Activated CD8-positive, alpha-beta memory T cell treated with anti-CD3 and anti-CD28 coated beads for 1 hour (primary cell): Measurements from ENCODE around the gene CDX1.

Experiments used
- DNase-seq, 2 donors: peaks; one replicate each; pipeline ENCODE4 v3.0.0-alpha.2; 2020; ENCODE audit warnings: low read depth in 1 of 2; ENCODE audit errors: extremely low read depth in 1 of 2

CDX1 gene

GRCh38 chr5:150161242-150162141 is 5.1 kb upstream of the CDX1 start:
- DNase-seq, result peak; percentile 41 to 67

GRCh38 chr5:150162142-150162513 is 4.5 kb upstream of the CDX1 start:
- no peak for DNase-seq

GRCh38 chr5:150163035-150163434 is 3.5 kb upstream of the CDX1 start:
- no peak for DNase-seq

DNA sequence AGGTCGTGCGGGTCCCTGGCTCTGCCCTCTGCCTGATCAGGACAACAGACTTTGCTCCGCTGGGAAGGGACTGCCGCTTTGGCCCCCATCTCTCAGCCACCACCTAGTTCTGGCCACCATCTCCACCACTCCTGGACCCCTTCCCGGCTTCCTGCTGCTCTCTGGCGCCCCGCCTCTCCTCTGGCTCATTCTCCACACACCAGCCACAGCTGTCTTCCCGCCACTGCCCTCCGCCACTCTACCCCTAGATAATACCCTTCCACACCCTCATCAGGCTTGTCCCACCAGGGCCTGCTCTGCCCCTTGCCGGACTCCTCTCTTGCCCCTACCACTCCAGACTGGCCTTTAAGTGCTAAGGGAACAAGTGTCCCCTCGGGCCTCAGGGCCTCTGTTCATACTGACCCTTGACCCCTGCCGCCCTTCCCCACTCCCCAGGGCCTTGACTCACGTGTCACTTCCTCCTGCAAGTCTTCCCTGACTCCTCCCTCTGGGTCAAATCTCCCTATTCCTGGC is 3.0 kb upstream of the CDX1 start:
- no peak for DNase-seq

- no peak for DNase-seq
Measured at GRCh38 chr5:150164211-150164980, 2.2 kb upstream of the CDX1 start.

- DNase-seq, result no peak
Measured at GRCh38 chr5:150166037-150166649, 435 bp upstream of the CDX1 start.

DNA sequence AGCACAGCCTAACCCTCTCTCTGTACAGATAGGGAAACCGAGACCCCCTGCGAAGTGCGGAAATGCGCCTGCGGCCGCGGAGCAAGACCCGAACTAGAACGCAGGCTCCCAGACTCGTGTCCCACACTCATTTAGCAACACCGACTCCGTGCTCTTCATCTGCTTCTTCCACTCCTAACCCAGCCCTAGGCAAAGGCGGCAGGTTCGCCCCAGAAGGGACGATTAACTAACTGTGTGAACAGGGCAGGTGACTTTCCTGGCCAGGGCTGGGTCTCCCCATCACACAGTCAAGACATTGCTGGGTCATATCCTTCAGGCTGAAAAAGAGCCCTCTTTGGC is 903 bp downstream of the CDX1 start:
- no peak for DNase-seq

DNA sequence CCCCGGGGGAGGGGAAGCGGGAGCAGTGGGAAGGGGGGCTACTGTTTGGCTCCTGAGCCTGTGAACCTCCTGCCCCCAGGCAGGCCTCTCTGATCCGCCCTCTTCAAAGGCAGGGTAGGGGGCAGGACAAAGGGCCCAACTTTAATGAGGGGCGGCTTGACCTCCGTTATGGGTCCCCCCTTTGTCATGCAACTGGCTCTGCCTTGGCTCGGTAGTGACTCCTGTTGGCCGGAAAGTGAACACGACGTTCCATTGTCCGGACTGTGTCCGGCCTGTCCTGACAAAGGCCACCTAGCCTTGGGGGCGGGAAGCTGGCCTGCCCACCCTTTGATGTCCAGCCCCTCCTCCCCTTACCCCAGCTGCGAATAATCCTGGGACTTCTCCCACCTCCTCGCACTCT is 1.3 kb downstream of the CDX1 start:
- DNase-seq, result no peak

GRCh38 chr5:150168864-150169263 is 2.3 kb downstream of the CDX1 start:
- DNase-seq, result no peak

GRCh38 chr5:150172145-150172544 is 5.6 kb downstream of the CDX1 start:
- no peak for DNase-seq

- DNase-seq, result no peak
Measured at GRCh38 chr5:150172556-150172955, 6.0 kb downstream of the CDX1 start.

DNA sequence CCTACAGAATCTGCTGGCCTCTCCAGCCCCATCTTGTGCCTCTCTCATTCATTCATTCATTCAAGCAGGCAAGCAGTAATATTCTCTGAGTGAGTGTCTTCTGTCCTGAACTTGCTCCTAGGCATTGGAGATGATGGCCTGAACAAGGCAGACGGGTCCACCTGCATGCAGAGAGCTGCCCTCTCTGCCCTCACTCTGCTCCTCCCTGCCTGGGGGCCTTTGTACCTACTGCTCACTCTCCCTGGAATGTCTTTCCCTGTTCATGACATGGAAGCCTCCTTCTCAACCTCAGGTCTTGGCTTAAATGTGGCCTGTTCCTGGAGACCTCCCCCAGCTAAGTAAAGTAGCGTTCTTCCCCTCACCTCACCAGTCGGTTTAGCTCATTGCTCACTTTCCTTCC is 6.6 kb downstream of the CDX1 start:
- DNase-seq, result no peak

GRCh38 chr5:150174285-150174684 is 7.7 kb downstream of the CDX1 start:
- DNase-seq, result no peak

DNA sequence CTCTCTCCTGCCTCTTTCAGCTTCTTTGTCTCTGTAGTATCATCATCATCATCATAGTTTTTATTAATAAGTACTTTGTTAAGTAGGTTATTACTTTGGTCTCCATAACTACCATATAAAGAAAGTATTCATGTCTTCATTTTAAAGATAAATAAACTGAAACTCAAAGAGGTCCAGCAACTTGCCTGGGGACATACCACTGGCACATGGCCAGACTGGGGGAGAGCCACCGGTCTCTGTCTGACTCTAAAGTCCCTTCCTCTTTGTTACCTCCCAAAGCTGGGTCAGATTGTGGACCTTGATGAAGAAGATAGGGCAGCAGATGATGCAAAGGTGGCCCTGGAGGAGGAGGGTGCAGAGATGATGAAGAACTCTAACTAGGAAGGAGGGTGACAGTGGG is 8.5 kb downstream of the CDX1 start:
- DNase-seq, result no peak

- no peak for DNase-seq
Measured at GRCh38 chr5:150175536-150175935, 9.0 kb downstream of the CDX1 start.

DNA sequence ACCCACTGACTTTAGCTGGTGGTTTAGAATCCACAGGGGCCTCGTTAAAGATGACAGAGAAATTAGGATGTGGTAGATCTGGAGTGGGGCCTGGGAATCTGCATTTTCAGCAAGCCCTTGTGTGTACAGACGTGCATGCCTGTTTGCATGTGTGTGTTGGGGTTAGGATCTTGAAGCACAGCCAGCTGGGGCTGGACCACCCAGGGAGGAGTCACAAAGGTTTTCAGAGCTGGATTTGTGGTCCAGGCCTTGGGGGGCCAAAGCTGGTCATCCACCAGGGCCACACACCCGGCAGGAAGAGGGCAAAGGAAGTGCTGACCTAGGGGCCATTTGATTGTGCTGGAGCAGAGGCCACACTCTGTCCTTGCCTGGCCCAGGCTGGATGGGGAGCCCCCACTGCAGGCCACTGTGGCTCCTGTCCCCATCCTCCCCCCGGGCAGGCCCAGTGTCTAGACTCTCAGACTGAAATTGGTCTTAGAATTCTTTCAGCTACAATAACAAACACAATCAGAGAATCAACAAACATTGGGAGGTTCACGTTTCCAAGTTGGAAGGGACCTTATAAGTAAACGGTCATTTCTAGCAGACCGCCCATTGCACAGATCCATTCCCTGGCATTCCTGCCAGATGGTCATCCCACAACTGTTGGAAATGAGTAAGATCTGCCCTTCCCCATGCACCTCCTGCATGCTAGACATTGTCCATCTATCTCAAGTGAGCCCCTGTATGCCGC is 10.3 kb downstream of the CDX1 start:
- DNase-seq, result no peak

GRCh38 chr5:150177721-150178120 is 11.1 kb downstream of the CDX1 start:
- DNase-seq, result no peak

GRCh38 chr5:150178262-150178661 is 11.7 kb downstream of the CDX1 start:
- no peak for DNase-seq

DNA sequence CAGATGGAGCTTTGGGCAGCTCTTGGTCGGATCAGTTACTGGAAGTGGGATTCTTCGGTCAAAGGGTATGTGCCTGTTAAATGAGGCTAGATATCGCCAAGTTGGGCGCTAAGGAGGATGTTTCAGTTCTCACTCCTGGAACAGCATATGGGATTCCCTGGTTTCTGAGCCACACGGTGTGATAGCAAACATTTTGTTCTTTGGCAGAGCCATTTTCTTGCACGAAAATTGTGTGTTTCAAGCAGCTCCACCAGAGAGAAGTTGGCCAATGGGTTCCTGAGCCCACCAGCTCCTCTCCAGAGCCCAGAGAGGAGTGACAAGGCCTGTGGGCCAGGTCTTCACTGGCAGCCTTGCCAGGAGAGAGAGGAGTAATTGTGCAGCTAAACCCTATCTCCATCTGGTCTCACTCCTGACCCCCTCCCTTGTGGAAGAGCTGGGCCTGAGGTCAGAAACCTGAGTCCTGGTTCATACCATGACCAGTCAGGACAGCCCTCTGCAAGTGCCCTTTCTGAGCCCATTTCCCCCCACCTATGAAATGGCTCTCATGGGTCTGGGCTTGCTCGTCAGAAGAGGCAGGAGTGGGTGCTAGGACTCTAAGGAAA is 12.5 kb downstream of the CDX1 start:
- no peak for DNase-seq

DNA sequence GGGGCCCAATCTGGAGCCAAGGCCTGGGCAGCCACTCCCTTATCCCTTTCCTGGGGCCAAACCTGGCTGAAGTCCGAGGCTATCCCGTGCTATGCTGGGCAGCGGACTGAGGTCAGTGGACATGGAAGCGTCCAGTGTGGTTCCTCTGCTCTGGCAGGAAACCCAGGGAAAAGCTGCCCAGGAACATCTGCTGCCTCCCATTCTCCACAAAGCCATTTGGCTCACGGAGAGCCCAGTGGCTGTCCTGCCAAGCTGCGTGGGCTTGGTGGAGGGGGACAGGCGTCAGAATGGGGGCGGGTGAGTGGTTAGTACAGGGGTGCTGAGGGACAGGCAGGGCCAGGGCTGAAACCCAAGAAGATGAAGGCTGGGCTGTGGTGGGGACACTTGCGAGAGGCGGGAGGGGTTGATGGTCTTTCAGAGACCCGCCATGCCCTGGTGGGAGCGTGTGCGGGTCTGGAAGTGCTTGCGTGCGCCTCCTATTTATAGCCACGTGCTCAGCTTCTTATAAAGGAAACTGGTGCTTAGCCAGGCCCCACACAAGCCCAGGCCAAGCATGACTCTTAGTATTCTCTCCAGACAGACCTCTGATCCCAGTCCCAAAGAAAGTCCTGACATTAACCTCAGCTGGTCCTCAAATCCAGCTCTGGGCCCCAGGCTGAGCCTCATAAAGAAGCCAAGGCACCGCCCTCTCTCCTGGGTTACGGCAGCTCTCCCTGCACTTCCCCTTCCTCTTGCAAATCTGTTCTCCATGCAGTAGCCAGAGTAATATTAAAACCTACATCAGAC is 13.9 kb downstream of the CDX1 start:
- DNase-seq, result no peak
